ENCODE data around the gene ATG14.

DNA sequence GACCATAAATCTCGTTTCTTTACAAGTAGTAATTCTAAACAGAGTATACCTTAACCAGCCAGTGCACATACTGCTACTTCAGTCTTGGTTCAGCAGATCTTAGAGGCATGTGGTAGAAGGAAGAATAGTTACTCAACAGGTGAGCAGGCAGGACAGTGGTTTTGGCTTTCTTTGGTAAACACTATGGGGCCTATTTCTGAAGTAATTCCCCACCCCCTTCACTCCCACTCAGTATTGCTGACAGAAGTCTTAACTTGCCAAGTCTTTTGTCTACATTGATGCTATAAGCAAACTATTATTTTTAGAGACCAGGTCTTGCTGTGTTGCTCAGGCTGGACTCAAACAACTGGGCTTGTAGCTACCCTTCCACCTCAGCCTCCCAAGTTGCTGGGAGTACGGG lies 71.9 kb downstream of the ATG14 start:
- TF ChIP-seq POLR2A (IDR thresholded peaks at IDR 0.05; ENCODE audit: low read length) (no peak), CTCF (IDR thresholded peaks at IDR 0.05) (no peak), CHD4 (IDR thresholded peaks at IDR 0.05; ENCODE audit: borderline replicate concordance) (no peak), PHF8 (IDR thresholded peaks at IDR 0.05; ENCODE audit: borderline replicate concordance, low read depth) (no peak), E2F6 (IDR thresholded peaks at IDR 0.05; ENCODE audit: borderline replicate concordance, low read depth) (no peak), HEYL (CRISPR knock-in tag; IDR thresholded peaks at IDR 0.05) (no peak), RCOR1 (IDR thresholded peaks at IDR 0.05; ENCODE audit: low read depth, low read length) (no peak), SMC3 (IDR thresholded peaks at IDR 0.05) (no peak), CHD2 (IDR thresholded peaks at IDR 0.05; ENCODE audit: low read length, partially characterized antibody) (no peak)
- TF ChIP-seq, protein P1, sequence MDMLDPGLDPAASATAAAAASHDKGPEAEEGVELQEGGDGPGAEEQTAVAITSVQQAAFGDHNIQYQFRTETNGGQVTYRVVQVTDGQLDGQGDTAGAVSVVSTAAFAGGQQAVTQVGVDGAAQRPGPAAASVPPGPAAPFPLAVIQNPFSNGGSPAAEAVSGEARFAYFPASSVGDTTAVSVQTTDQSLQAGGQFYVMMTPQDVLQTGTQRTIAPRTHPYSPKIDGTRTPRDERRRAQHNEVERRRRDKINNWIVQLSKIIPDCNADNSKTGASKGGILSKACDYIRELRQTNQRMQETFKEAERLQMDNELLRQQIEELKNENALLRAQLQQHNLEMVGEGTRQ (IDR thresholded peaks at IDR 0.05) = no peak

All from A549 (cell line).